Epithelial cell of proximal tubule (primary cell): ENCODE data around the gene RXRA. TPM values are rescaled to one million over a fixed set of nuclear protein-coding genes. Genes with fewer than 3 reads are reported as not detected.

Experiments
- DNase-seq: peaks from one replicate; pipeline ENCODE4 v3.0.0-alpha.2; 2011; ENCODE audit warnings: low read depth
- H3K4me3 ChIP-seq: 2 replicates; pipeline ENCODE4 v1.5.1; 2011; ENCODE audit warnings: low read depth, mild to moderate bottlenecking, low read length
- CTCF ChIP-seq: conservative IDR thresholded peaks from 2 replicates; pipeline ENCODE4 v1.5.1; 2012; ENCODE audit warnings: low read depth, mild to moderate bottlenecking, low read length
- total RNA-seq: library from RNA; depleted of rRNA; stranded (reverse); fragments of >200 nt; gene quantifications from 2 replicates; pipeline ENCODE4 v1.2.3, GENCODE V29; 2015

RXRA gene
- total RNA-seq, 1 donor from 2014 or later = 8.4 TPM

- no peak for DNase-seq
- no peak for TF ChIP-seq CTCF
- H3K4me3 ChIP-seq = no peak overlapping the region
Measured at GRCh38 chr9:134318481-134318891, 7.8 kb upstream of the RXRA start.

DNA sequence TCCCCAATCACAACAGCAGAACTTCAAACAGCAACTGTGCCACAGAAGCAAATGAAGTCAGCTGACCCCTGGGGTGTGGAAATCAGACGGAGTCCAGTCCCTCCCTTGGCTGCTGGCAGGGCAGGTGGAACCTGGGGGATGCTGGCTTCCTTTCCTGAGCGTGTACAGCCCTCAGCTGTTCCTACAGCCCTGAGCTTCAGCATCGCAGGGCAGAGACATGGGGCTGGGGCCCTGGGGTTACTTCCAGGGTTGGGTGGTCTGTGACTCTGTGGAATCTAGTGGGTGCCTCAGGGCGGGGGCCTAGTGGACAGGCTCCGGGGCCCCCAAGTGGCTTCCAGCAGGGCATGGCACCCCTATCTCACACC, 7.3 kb upstream of the RXRA start:
- DNase-seq = no peak
- TF ChIP-seq CTCF = no peak
- H3K4me3 ChIP-seq = no peak overlapping the region

- DNase-seq = no peak
- no peak for TF ChIP-seq CTCF
- H3K4me3 ChIP-seq = no peak overlapping the region
Measured at GRCh38 chr9:134319306-134320125, 6.7 kb upstream of the RXRA start.

DNA sequence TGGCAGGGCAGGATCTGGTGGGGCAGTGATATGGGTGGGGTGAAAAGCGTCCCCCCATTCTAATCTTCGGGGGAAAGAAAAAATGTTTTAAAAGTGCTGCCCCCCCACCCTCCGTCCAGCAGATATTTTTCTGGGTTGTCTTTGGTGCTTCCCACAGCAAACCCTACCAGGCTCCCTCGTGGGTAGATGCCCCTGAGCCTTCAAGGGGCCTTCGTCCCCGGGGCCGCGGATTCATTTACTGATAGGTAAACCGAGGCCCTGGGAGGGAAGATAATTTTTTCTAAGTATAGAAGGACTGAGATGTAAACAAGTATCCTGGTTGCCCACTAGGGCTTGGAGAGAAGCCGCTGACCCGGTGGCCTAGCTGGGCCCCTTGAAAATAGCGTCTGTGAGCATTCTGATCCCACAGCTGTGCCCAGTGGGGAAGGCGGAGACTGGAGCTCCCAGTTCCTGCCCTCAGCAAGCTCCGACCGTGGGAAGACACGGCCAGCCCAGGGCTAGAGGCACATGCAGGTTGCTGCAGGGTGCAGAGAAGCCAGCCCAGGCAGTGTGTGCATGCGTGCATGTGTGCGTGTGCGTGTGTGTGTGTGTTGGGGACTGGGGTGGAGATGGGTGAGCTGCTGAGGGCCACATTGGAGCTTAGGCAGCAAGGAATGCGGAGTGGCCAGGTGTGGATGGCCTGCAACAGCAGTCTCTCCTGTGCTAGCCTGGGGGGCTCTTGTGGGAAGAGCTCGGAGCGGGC, 6.0 kb upstream of the RXRA start:
- H3K4me3 ChIP-seq = no peak overlapping the region
- TF ChIP-seq CTCF = no peak
- no peak for DNase-seq

GRCh38 chr9:134320868-134321471, 5.3 kb upstream of the RXRA start:
- no peak for DNase-seq
- TF ChIP-seq CTCF = no peak
- no peak overlapping the region for H3K4me3 ChIP-seq

DNA sequence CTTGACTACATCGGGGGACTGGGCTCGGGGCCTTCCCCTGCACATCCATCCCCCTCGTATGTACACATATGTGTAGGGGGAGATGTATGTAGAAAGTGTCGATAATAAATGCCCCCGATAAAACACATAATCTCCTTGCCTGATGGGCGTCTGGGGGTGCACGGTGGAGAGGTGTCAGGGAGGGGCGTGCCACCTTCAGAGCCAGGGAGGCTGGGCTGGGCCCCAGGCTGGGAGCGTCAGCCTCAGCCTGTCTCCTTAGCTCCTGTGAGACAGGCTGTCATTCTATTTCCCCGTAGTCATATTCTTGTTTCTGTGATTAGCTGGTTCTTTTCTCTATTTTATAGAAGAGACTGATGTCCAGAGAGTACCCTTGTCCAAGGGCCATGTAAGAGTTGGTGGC, 4.7 kb upstream of the RXRA start:
- no peak overlapping the region for H3K4me3 ChIP-seq
- no peak for TF ChIP-seq CTCF
- no peak for DNase-seq
